Mucosa of descending colon (tissue), 3 donors: ENCODE data around the gene FKTN. TPM values are rescaled to one million over a fixed set of nuclear protein-coding genes. Genes with fewer than 3 reads are reported as not detected.

Experiments
- ATAC-seq: fragments of 200-7000 bp; cut with Tn5 transposase; one replicate; pipeline ENCODE4 v1.9.1; 2020; ENCODE audit warnings: mild to moderate bottlenecking, moderate library complexity
- DNase-seq, 3 donors: peaks; one replicate each; pipeline ENCODE4 v3.0.0-alpha.2; 2020
- H3K36me3 ChIP-seq: fragments of 200-600 bp; one replicate; pipeline ENCODE4 v1.8.0; 2021; ENCODE audit warnings: low read depth, mild to moderate bottlenecking
- H3K4me1 ChIP-seq: fragments of 200-600 bp; one replicate; pipeline ENCODE4 v1.8.0; 2021; ENCODE audit warnings: low read depth, mild to moderate bottlenecking
- H3K4me3 ChIP-seq: fragments of 200-600 bp; one replicate; pipeline ENCODE4 v1.8.0; 2021; ENCODE audit warnings: mild to moderate bottlenecking
- H3K9me3 ChIP-seq: fragments of 200-600 bp; one replicate; pipeline ENCODE4 v1.8.0; 2021; ENCODE audit warnings: mild to moderate bottlenecking
- CTCF ChIP-seq: fragments of 200-600 bp; IDR thresholded peaks from one replicate; pipeline ENCODE4 v1.8.0; 2022; ENCODE audit warnings: antibody characterized with exemption, mild to moderate bottlenecking
- intact Hi-C, 2 donors: fragments of 100-400 bp; cut with DNase I in 1 of 2; cut with micrococcal nuclease in 1 of 2; formaldehyde crosslinking; loops; one replicate each; pipeline versions ENCODE4 v1.11.0 to v1.11.1; 2022; cut with DNase I, micrococcal nuclease
- total RNA-seq, 3 donors: library from RNA; stranded (reverse); fragmentation: NEBNext Ultra II Directional in 2 of 3; extraction: Animal tissue kit (Norgen Biotek cat#: 25700) in 2 of 3; gene quantifications; one replicate each; pipeline versions ENCODE4 v1.2.1 to v1.2.4, GENCODE V29; 2021 to 2023
- donor health status: DM: no; HTN: no; CAD: no; lungs with moderate emphysema.
- donor health status: DM: no; HTN: no; CAD: no.
- donor health status: DM: no; HTN: yes; CAD: no.

Gene FKTN
- total RNA-seq, 3 donors from 2014 or later, result 11.2 to 16.2 (median 15.1) TPM

DNA sequence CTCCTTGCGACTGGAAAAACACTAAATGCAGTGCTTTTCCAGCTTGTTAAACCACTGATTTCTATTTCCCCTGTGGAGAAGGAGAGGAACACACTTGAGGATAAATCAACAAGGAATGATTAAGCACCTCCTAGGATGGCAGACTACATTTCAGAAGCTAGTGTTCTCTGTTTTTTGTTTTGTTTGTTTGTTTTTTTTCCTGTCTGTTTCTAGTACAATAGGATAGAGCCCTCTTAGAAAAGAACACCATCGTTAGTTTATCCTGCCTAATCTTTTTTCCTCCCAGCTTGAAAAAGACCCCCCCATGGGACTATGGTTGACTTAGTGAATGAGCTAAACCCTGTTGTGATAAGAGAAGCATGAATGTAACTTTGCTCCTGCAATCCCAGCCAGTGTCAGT lies 100.4 kb downstream of the FKTN start:
- ATAC-seq (no peak), DNase-seq (no peak)
- Histone ChIP-seq H3K9me3 (no peaks in the 10 kb centered on the region), H3K4me3 (no peak overlapping the region), H3K4me1 (peaks cover 6% of the 10 kb centered on the region), H3K36me3 (no peaks in the 10 kb centered on the region)
- intact Hi-C loops, result no loop called here
- TF ChIP-seq CTCF, result no peak

DNA sequence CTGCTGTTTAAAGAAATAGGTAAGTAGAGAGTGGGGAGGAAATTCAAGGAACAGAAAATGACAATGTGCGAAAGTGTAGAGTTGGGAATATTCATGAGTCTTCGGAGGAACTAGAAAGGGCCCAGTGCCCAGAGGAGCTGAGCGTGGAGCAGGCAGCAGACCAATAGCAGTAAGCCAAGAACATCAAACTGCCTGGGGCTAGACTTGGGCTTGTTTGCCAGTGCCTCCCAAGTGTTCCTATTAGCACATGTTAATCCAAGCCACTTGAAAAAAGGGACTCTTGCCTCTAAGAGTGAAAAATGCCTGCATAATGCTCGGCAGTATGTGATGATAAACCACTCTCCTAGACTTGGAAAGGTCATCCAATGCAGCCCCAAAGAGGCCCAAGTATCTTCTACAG lies 103.1 kb downstream of the FKTN start:
- intact Hi-C loops, result no loop called here
- H3K4me3 ChIP-seq, result no peak overlapping the region
- no peak for TF ChIP-seq CTCF
- no peak for DNase-seq
- ATAC-seq, result no peak
- H3K4me1 ChIP-seq, result peaks cover 6% of the 10 kb centered on the region
- no peaks in the 10 kb centered on the region for H3K36me3 ChIP-seq
- no peaks in the 10 kb centered on the region for H3K9me3 ChIP-seq

DNA sequence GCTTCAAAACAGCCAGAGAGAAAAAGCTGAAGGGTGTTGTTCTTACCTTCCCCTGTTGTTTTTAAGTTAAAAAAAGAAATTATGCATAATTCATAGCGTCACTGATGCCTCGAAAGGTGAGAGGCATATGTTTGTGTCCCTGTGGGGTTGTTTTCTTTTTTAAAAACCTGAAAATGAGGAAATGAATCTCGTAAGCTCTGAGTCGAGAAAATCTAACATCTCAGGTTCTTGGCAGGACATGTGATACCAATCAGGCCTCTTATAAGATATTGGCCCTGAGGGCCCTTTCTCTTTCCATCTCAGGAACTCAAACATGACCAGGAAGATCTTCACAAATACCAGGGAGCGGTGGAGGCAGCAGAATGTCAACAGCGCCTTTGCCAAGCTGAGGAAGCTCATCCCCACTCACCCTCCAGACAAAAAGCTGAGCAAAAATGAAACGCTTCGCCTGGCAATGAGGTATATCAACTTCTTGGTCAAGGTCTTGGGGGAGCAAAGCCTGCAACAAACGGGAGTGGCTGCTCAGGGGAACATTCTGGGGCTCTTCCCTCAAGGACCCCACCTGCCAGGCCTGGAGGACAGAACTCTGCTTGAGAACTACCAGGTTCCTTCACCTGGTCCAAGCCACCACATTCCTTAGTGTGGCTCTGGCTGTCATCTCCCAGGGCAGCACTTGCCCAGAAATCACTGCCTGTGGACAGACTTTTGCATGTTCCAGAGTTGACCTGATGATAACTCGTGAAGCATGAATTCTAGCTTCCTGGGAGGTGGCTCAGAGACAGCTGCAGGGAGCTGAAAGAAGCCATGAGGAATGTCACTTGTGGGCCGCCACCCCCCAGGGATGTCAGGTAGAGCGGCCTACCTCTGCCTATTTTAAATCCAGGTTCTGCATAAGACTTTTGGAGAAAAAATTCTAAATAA lies 104.5 kb downstream of the FKTN start, which contains the start of gene TAL2:
TAL2 (plus strand) TSS at position 274 of the 921 bp plus-strand sequence; CDS start at position 314, 40 bp downstream.
- TF ChIP-seq CTCF, result no peak
- Histone ChIP-seq H3K36me3 (no peaks in the 10 kb centered on the region), H3K9me3 (no peaks in the 10 kb centered on the region), H3K4me3 (no peak within 1 kb of the TSS), H3K4me1 (no peaks in the 10 kb centered on the region)
- ATAC-seq (no peak), DNase-seq (no peak)
- intact Hi-C loops, result no loop called here

GRCh38 chr9:105663914-105664313 lies 106.0 kb downstream of the FKTN start:
- Histone ChIP-seq H3K36me3 (no peaks in the 10 kb centered on the region), H3K4me1 (no peaks in the 10 kb centered on the region), H3K4me3 (no peak overlapping the region), H3K9me3 (no peaks in the 10 kb centered on the region)
- TF ChIP-seq CTCF, result no peak
- ATAC-seq (no peak), DNase-seq (no peak)
- intact Hi-C loops, result no loop called here

DNA sequence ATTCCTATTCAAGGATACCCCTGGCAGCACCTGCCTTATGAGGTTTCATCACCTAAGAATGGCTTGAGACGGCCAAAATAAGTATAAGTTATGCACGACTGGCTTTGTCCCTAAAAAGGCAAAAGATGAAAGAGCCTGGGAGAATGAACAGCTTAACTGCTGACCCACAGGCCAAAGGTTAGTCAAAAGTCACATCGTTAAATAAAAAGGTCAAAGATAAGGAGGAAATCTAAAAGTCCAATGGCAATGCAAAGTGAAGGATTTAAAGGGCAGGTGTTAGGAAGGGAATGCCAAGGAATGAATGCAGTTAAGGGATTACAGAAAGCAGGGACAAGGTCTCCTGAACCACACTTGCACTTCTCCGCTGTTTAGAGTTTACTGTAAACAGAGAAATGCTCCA lies 109.9 kb downstream of the FKTN start:
- no peak for TF ChIP-seq CTCF
- DNase-seq (no peak), ATAC-seq (no peak)
- Histone ChIP-seq H3K4me3 (no peak overlapping the region), H3K9me3 (no peaks in the 10 kb centered on the region), H3K4me1 (no peaks in the 10 kb centered on the region), H3K36me3 (no peaks in the 10 kb centered on the region)
- intact Hi-C loops, result no loop called here
